HUES64 (cell line): ENCODE data around the gene DNAH9.

ENCODE experiments used
- H3K27ac ChIP-seq: 2 replicates; pipeline ENCODE4 v1.7.0; 2013; ENCODE audit warnings: low read depth, low read length, inconsistent platforms
- H3K27me3 ChIP-seq: 2 replicates; pipeline ENCODE4 v1.6.1; 2013; ENCODE audit warnings: mild to moderate bottlenecking, low read length; ENCODE audit not compliant: insufficient read depth
- H3K36me3 ChIP-seq: 2 replicates; pipeline ENCODE4 v1.6.1; 2013; ENCODE audit warnings: mild to moderate bottlenecking, low read length; ENCODE audit not compliant: insufficient read depth
- H3K4me1 ChIP-seq: 2 replicates; pipeline ENCODE4 v1.6.1; 2013; ENCODE audit warnings: mild to moderate bottlenecking, low read length, moderate library complexity; ENCODE audit not compliant: insufficient read depth
- H3K4me3 ChIP-seq: 2 replicates; pipeline ENCODE4 v1.5.1; 2013; ENCODE audit warnings: mild to moderate bottlenecking, low read length, moderate library complexity
- H3K9ac ChIP-seq: 2 replicates; pipeline ENCODE4 v1.6.1; 2013; ENCODE audit warnings: mild to moderate bottlenecking, low read depth, low read length
- H3K9me3 ChIP-seq: 2 replicates; pipeline ENCODE4 v1.6.1; 2013; ENCODE audit warnings: low read depth, low read length; ENCODE audit not compliant: insufficient read depth
- WGBS: fragments of 150-250, 120-280 bp; methylation state at CpG from one replicate; pipeline ENCODE4 v1.1.7; 2013; ENCODE audit warnings: missing lambda C conversion rate; 5-methylcytosine and 5-hydroxymethylcytosine counted together

DNAH9 gene

GRCh38 chr17:11768106-11768505 is 169.8 kb downstream of the DNAH9 start:
- Histone ChIP-seq H3K9ac (no peak overlapping the region), H3K4me3 (no peak overlapping the region), H3K27ac (no peak overlapping the region), H3K36me3 (no peaks in the 10 kb centered on the region), H3K9me3 (no peaks in the 10 kb centered on the region), H3K27me3 (no peaks in the 10 kb centered on the region), H3K4me1 (no peaks in the 10 kb centered on the region)
- 94% methylated on average over 11 of the region's 11 CpGs for WGBS

GRCh38 chr17:11768981-11769380 is 170.7 kb downstream of the DNAH9 start:
- WGBS, result 94% methylated on average over 19 of the region's 19 CpGs
- no peak overlapping the region for H3K27ac ChIP-seq
- H3K9ac ChIP-seq, result no peak overlapping the region
- no peaks in the 10 kb centered on the region for H3K9me3 ChIP-seq
- no peaks in the 10 kb centered on the region for H3K27me3 ChIP-seq
- H3K4me3 ChIP-seq, result no peak overlapping the region
- H3K36me3 ChIP-seq, result no peaks in the 10 kb centered on the region
- H3K4me1 ChIP-seq, result no peaks in the 10 kb centered on the region

GRCh38 chr17:11772031-11772430 is 173.8 kb downstream of the DNAH9 start:
- no peak overlapping the region for H3K4me3 ChIP-seq
- H3K27ac ChIP-seq, result no peak overlapping the region
- H3K9me3 ChIP-seq, result no peaks in the 10 kb centered on the region
- H3K36me3 ChIP-seq, result no peaks in the 10 kb centered on the region
- H3K9ac ChIP-seq, result no peak overlapping the region
- H3K27me3 ChIP-seq, result no peaks in the 10 kb centered on the region
- H3K4me1 ChIP-seq, result no peaks in the 10 kb centered on the region

GRCh38 chr17:11779892-11780291 is 181.6 kb downstream of the DNAH9 start:
- H3K27ac ChIP-seq, result no peak overlapping the region
- H3K4me1 ChIP-seq, result no peaks in the 10 kb centered on the region
- H3K36me3 ChIP-seq, result no peaks in the 10 kb centered on the region
- no peak overlapping the region for H3K4me3 ChIP-seq
- no peaks in the 10 kb centered on the region for H3K27me3 ChIP-seq
- H3K9me3 ChIP-seq, result no peaks in the 10 kb centered on the region
- H3K9ac ChIP-seq, result no peak overlapping the region
- WGBS, result 91% methylated on average over 2 of the region's 2 CpGs

GRCh38 chr17:11780621-11781020 is 182.4 kb downstream of the DNAH9 start:
- Histone ChIP-seq H3K9me3 (no peaks in the 10 kb centered on the region), H3K27me3 (no peaks in the 10 kb centered on the region), H3K4me1 (no peaks in the 10 kb centered on the region), H3K4me3 (no peak overlapping the region), H3K27ac (no peak overlapping the region), H3K9ac (no peak overlapping the region), H3K36me3 (no peaks in the 10 kb centered on the region)
- 93% methylated on average over 5 of the region's 5 CpGs for WGBS

GRCh38 chr17:11786711-11787438 is 188.6 kb downstream of the DNAH9 start:
- peaks cover 8% of the 10 kb centered on the region; the same call in 1 of the 2 replicates for H3K9me3 ChIP-seq

GRCh38 chr17:11795906-11796305 is 197.6 kb downstream of the DNAH9 start:
- Histone ChIP-seq H3K9me3 (no peaks in the 10 kb centered on the region), H3K4me1 (no peaks in the 10 kb centered on the region), H3K27me3 (no peaks in the 10 kb centered on the region), H3K4me3 (no peak overlapping the region), H3K9ac (no peak overlapping the region), H3K36me3 (no peaks in the 10 kb centered on the region), H3K27ac (no peak overlapping the region)
- WGBS, result 100% methylated on average over 1 of the region's 1 CpG

More at GRCh38 chr17:11786711-11787438, 188.6 kb downstream of the DNAH9 start:
- H3K36me3 ChIP-seq, result no peaks in the 10 kb centered on the region
- H3K4me1 ChIP-seq, result no peaks in the 10 kb centered on the region
- H3K27ac ChIP-seq, result no peak overlapping the region
- no peak overlapping the region for H3K9ac ChIP-seq
- WGBS, result 91% methylated on average over 9 of the region's 9 CpGs
- H3K4me3 ChIP-seq, result no peak overlapping the region
- no peaks in the 10 kb centered on the region for H3K27me3 ChIP-seq

- 92% methylated on average over 8 of the region's 8 CpGs for WGBS
- Histone ChIP-seq H3K4me1 (no peaks in the 10 kb centered on the region), H3K9ac (no peak overlapping the region), H3K36me3 (no peaks in the 10 kb centered on the region), H3K27me3 (no peaks in the 10 kb centered on the region), H3K27ac (no peak overlapping the region), H3K9me3 (no peaks in the 10 kb centered on the region), H3K4me3 (no peak overlapping the region)
Observed at GRCh38 chr17:11797803-11798202, 199.5 kb downstream of the DNAH9 start.

- Histone ChIP-seq H3K27ac (no peak overlapping the region), H3K36me3 (no peaks in the 10 kb centered on the region), H3K27me3 (no peaks in the 10 kb centered on the region), H3K4me1 (peaks cover 7% of the 10 kb centered on the region; the same call in 1 of the 2 replicates), H3K4me3 (no peak overlapping the region), H3K9me3 (no peaks in the 10 kb centered on the region), H3K9ac (no peak overlapping the region)
- 87% methylated on average over 9 of the region's 9 CpGs for WGBS
Observed at GRCh38 chr17:11803231-11803969, 205.1 kb downstream of the DNAH9 start.

- Histone ChIP-seq H3K27me3 (no peaks in the 10 kb centered on the region), H3K36me3 (no peaks in the 10 kb centered on the region), H3K4me1 (peaks cover 7% of the 10 kb centered on the region; the same call in 1 of the 2 replicates), H3K9ac (no peak overlapping the region), H3K9me3 (no peaks in the 10 kb centered on the region), H3K4me3 (no peak overlapping the region), H3K27ac (no peak overlapping the region)
- WGBS, result 92% methylated on average over 4 of the region's 6 CpGs
Observed at GRCh38 chr17:11805138-11805537, 206.9 kb downstream of the DNAH9 start.

- peaks cover 7% of the 10 kb centered on the region; the same call in 1 of the 2 replicates for H3K4me1 ChIP-seq
- H3K36me3 ChIP-seq, result no peaks in the 10 kb centered on the region
- no peaks in the 10 kb centered on the region for H3K9me3 ChIP-seq
- no peaks in the 10 kb centered on the region for H3K27me3 ChIP-seq
- no peak overlapping the region for H3K9ac ChIP-seq
- 98% methylated on average over 7 of the region's 7 CpGs for WGBS
- H3K27ac ChIP-seq, result no peak overlapping the region
- H3K4me3 ChIP-seq, result no peak overlapping the region
Observed at GRCh38 chr17:11805952-11806351, 207.7 kb downstream of the DNAH9 start.
